Coronary artery (tissue), 2 donors: ENCODE data around the gene KIF18B.

Source experiments
- DNase-seq: peaks from one replicate; pipeline ENCODE4 v3.0.0-alpha.2; 2017; ENCODE audit warnings: low spot score
- H3K27ac ChIP-seq, 2 donors: fragments of 200-600 bp; sonication (generic); one replicate each; pipeline ENCODE4 v1.5.1; 2016 to 2019
- H3K4me3 ChIP-seq: fragments of 200-600 bp; sonication (generic); 2 replicates; pipeline ENCODE4 v1.5.1; 2016; ENCODE audit warnings: mild to moderate bottlenecking, moderate library complexity
- CTCF ChIP-seq: fragments of 200-600 bp; sonication (generic); IDR thresholded peaks from one replicate; pipeline ENCODE4 v1.5.1; 2019; ENCODE audit warnings: antibody characterized with exemption

Gene KIF18B

GRCh38 chr17:44922746-44923470 is 24.7 kb downstream of the KIF18B start:
- DNase-seq, result no peak
- Histone ChIP-seq H3K4me3 (no peak overlapping the region), H3K27ac (no peak overlapping the region)
- TF ChIP-seq CTCF, result no peak

- no peak for DNase-seq
- H3K27ac ChIP-seq, result no peak overlapping the region
- H3K4me3 ChIP-seq, result no peak overlapping the region
- TF ChIP-seq CTCF, result no peak
These were observed 25.4 kb downstream of the KIF18B start for GRCh38 chr17:44922136-44922535.

GRCh38 chr17:44921122-44921882 is 26.3 kb downstream of the KIF18B start:
- DNase-seq, result no peak
- Histone ChIP-seq H3K27ac (no peak overlapping the region), H3K4me3 (no peak overlapping the region)
- TF ChIP-seq CTCF, result no peak

GRCh38 chr17:44920565-44920940 is 27.0 kb downstream of the KIF18B start:
- Histone ChIP-seq H3K4me3 (no peak overlapping the region), H3K27ac (no peak overlapping the region)
- no peak for TF ChIP-seq CTCF
- DNase-seq, result no peak

GRCh38 chr17:44919885-44920564 is 27.5 kb downstream of the KIF18B start:
- peak; percentile 87 for DNase-seq
- H3K4me3 ChIP-seq, result no peak overlapping the region
- no peak overlapping the region for H3K27ac ChIP-seq
- peak; percentile 68 for TF ChIP-seq CTCF

GRCh38 chr17:44919411-44919810 is 28.2 kb downstream of the KIF18B start:
- Histone ChIP-seq H3K27ac (no peak overlapping the region), H3K4me3 (no peak overlapping the region)
- no peak for TF ChIP-seq CTCF
- no peak for DNase-seq
